ENCODE data around the gene MAML1.

MAML1 gene

DNA sequence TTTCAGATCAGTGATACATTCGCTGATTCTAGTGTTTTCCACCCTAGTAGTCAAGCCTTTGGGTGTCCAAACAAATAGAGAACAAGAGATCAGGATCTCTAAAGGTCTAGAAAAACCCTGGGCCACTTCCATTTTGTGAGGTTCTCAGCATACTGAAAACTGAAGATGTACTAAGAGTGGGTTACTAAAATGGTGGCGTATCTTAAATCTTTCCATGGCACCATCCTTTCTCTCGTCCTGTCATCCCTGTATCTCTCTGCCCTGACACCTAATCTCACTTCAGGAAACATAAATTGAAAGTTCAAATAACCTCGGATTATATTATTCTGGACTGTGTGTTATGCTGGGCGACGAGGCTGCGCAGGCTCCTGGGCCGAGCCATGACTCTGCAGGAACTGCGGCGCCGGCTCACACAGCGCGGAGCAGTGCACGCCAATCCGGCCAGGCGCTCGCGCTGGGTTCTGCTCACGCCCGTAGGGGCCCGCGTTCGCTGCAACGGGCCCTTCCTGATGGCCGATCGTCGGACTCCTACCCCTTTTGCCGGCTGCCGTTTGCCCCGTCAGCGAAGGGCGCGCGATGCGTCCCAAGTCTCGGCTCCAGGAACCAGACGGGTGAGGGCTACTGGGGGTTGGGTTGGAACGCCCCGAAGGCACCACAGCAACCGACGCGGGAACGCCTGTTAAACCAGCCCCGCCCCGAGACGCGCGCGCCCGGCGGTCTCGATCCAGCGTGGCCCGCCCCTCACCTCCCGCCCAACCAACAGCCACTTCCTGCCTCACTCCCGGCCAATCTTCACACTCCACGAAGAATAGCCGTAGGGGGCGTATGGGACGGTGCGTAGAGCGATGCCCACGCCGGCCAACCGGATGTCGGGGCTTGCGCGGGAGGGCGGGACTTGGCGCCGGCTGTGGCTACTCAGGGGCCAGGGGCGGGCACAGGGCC lies 34.4 kb upstream of the MAML1 start:
- Histone ChIP-seq H3K4me3 (ENCODE audit: low read depth, low read length) (peak overlapping the region; percentile 87), H3K27me3 (no peaks in the 10 kb centered on the region), H3K9me3 (no peaks in the 10 kb centered on the region), H3K36me3 (peaks cover 19% of the 10 kb centered on the region), H3K4me1 (no peaks in the 10 kb centered on the region; the same call in 1 of the 2 replicates)
- TF ChIP-seq, protein P1, sequence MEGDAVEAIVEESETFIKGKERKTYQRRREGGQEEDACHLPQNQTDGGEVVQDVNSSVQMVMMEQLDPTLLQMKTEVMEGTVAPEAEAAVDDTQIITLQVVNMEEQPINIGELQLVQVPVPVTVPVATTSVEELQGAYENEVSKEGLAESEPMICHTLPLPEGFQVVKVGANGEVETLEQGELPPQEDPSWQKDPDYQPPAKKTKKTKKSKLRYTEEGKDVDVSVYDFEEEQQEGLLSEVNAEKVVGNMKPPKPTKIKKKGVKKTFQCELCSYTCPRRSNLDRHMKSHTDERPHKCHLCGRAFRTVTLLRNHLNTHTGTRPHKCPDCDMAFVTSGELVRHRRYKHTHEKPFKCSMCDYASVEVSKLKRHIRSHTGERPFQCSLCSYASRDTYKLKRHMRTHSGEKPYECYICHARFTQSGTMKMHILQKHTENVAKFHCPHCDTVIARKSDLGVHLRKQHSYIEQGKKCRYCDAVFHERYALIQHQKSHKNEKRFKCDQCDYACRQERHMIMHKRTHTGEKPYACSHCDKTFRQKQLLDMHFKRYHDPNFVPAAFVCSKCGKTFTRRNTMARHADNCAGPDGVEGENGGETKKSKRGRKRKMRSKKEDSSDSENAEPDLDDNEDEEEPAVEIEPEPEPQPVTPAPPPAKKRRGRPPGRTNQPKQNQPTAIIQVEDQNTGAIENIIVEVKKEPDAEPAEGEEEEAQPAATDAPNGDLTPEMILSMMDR (IDR thresholded peaks at IDR 0.05; ENCODE audit: low read depth, low read length): no peak
- peak; percentile 99 for DNase-seq

DNA sequence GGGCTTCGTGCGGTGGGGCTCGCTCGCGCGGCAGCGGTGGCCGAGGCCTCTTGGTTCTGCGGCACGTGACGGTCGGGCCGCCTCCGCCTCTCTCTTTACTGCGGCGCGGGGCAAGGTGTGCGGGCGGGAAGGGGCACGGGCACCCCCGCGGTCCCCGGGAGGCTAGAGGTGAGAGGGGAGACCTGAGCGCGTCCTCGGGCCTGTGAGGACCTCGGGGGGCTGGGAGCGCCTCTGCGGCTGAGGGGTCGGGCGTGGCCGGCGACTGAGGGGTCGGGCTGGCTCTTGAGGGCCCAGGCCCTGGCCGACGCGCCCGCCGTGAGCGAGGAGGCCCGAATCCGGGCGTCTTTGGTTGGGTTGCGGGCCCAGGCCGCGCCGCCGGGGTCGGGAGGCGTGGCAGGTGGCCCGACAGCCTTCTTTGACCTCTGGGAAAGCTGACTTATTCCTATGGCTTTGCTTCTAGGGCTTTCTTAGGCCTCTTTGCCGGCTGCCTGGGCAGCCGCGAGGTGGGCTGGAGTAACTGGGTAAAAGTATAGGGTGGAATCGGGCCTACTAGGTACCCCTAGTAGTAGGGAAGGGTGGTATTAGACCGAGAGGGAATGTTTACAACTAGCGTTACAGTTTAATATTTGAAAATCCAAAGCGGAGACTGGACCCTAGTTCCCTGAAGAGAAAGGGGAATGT lies 33.5 kb upstream of the MAML1 start, which contains the start of gene CANX:
Gene CANX, plus strand, starts transcription at position 33 of the 681 bp plus-strand sequence. CDS start 6,715 bp downstream, outside the sequence.
- Histone ChIP-seq H3K9me3 (no peaks in the 10 kb centered on the region), H3K36me3 (peaks cover 25% of the 10 kb centered on the region), H3K27me3 (no peaks in the 10 kb centered on the region), H3K4me3 (ENCODE audit: low read depth, low read length) (peak within 1 kb of the TSS; percentile 87), H3K4me1 (no peaks in the 10 kb centered on the region; the same call in 1 of the 2 replicates)
- TF ChIP-seq, protein P1 (IDR thresholded peaks at IDR 0.05; ENCODE audit: low read depth, low read length): no peak
- no peak for DNase-seq

- Histone ChIP-seq H3K9me3 (no peaks in the 10 kb centered on the region), H3K27me3 (no peaks in the 10 kb centered on the region), H3K36me3 (peaks cover 29% of the 10 kb centered on the region), H3K4me1 (no peaks in the 10 kb centered on the region; the same call in 1 of the 2 replicates), H3K4me3 (ENCODE audit: low read depth, low read length) (peak overlapping the region; percentile 80)
- peak; percentile 27 for DNase-seq
- TF ChIP-seq, protein P1 (IDR thresholded peaks at IDR 0.05; ENCODE audit: low read depth, low read length): no peak
Observed at GRCh38 chr5:179699616-179700237, 32.9 kb upstream of the MAML1 start.

- no peaks in the 10 kb centered on the region for H3K9me3 ChIP-seq
- no peak for DNase-seq
- TF ChIP-seq, protein P1 (IDR thresholded peaks at IDR 0.05; ENCODE audit: low read depth, low read length): no peak
- no peaks in the 10 kb centered on the region; the same call in 1 of the 2 replicates for H3K4me1 ChIP-seq
- peaks cover 35% of the 10 kb centered on the region for H3K36me3 ChIP-seq
- H3K4me3 ChIP-seq (ENCODE audit: low read depth, low read length): peak overlapping the region; percentile 80
- no peaks in the 10 kb centered on the region for H3K27me3 ChIP-seq
Observed at GRCh38 chr5:179700401-179700918, 32.2 kb upstream of the MAML1 start.

DNA sequence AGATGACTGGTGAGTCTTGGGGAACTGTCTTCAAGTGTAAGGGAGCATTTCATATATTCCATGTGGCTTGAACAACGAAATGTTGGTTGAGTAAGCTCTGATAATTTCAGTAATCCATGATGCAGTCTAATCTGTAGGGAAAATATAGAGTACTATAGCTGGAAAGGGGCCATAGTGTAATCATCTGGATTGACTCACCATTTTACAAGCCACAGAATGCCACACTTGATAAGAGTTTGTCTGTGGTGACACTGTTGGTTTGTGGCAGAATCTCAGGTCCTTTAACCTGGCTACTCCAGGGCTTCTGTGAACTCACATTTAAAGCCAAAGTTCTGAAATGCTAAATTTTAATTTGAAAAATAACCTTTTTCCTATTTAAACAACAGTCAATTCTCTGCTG lies 16.3 kb upstream of the MAML1 start:
- DNase-seq: no peak
- no peaks in the 10 kb centered on the region for H3K9me3 ChIP-seq
- TF ChIP-seq, protein P1 (IDR thresholded peaks at IDR 0.05; ENCODE audit: low read depth, low read length): no peak
- peaks cover 96% of the 10 kb centered on the region for H3K36me3 ChIP-seq
- H3K27me3 ChIP-seq: no peaks in the 10 kb centered on the region
- no peak overlapping the region for H3K4me3 ChIP-seq (ENCODE audit: low read depth, low read length)
- H3K4me1 ChIP-seq: no peaks in the 10 kb centered on the region

All from BE2C (cell line).